NCI-H1930 (cell line): ENCODE results near the gene SERPINA12.

Experiments used
- DNase-seq, 2 experiments: peaks; one replicate each; lab custom pipeline; 2025; lab: John Stamatoyannopoulos, UW

SERPINA12 gene

DNA sequence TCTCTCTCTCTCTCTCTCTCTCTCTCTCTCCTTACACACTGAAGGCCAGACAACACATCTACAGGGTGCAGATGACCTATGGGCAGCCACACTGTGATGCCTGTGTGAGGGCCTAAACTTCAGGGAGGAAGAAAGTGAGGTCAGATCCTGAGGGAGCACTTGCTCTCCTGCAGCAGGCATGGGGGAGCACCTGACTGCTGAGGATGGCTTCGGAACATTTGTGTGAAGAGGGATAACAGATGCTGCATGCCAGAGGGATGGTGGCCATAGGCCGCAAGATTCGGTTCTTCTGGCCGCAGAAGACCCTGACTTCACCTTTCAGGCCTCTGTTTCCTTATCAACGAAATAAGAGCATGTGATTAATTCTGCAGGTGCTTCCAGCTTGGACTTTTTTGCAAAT, 45.0 kb downstream of the SERPINA12 start:
- DNase-seq: no peak

DNA sequence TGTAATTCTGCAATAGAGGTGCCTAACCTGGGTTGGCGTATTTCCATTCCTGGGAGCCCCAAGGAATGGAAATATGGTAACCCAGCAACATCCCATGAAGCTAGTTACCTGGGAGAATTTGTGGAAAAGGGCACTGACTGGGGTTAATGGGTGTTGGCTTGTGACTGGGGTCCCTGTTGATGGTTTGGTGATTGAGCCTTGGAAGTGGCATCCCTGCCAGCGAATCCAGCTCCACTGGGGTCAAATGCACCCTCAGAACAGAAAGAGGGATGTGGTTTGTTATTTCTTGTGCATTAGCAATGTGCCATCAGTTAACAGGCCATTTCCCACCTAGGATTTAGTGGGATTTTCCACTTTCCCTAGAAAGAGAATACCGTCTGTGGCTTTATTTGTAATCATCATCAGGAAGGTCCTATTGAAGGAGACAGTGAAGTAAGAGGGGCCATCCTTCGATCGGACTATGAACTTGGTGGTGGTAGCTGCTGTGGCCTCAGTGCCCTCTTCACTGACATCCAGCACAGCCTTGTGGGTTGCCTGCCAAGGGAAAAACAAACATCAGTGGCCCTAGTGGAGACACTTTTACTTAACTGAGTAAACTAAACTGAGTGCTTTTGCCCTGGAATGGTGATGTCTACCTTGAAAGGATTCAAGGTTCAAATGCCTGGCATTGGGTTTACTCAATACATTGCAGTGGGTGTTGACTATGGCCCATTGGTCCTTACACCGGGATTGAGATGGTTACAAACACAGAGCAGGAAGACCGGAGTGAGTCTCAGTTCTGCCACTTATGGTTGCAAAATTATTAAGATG, 46.3 kb downstream of the SERPINA12 start:
- no peak for DNase-seq

DNA sequence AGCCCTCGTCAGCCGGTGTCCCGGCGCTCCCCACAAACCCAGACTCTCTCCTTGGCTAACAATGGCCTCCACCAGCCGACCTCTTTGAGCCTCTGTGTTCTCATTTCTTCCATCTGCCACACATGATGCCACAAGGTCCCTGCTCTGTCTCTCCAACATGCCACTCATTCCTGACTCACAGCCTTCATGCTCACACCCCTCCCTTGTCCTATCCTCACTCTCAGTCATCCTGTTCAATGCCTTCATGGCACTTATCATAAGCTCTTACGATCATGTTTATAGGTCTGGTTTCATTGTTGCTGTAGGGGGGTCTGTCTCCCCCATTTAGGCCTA, 47.1 kb downstream of the SERPINA12 start:
- no peak for DNase-seq

DNA sequence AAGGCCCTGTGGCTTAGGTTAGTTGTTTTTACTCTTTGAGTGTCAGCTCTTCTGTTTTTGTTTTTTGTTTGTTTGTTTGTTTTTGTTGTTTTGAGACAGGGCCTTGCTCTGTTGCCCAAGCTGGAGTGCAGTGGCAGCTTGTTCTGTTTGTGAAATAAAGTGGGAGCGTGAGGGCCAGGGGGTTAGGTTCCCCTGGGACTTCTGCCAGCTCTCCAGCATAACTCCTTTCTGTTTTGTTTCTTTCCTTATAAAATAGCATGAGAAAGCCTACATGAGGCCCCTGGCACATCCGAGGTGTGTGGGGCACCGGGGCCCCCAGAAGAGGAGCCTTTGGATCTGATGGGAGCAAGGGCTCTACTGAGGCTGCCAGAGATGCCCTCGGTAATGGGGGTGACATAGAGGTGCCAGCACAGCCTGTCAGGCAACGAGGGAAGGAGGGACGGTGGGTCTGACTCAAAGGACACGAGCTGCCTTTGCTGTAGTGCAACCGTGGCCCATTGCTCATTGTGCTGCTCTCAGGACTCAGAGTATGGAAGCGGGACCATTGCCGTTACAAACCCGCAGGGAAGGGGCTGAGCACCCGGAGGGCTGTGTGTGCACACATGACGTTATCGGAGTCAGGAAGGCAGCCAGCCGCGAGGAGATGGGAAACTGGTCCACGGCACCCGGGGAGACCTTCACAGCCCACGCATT, 47.6 kb downstream of the SERPINA12 start:
- no peak for DNase-seq

DNA sequence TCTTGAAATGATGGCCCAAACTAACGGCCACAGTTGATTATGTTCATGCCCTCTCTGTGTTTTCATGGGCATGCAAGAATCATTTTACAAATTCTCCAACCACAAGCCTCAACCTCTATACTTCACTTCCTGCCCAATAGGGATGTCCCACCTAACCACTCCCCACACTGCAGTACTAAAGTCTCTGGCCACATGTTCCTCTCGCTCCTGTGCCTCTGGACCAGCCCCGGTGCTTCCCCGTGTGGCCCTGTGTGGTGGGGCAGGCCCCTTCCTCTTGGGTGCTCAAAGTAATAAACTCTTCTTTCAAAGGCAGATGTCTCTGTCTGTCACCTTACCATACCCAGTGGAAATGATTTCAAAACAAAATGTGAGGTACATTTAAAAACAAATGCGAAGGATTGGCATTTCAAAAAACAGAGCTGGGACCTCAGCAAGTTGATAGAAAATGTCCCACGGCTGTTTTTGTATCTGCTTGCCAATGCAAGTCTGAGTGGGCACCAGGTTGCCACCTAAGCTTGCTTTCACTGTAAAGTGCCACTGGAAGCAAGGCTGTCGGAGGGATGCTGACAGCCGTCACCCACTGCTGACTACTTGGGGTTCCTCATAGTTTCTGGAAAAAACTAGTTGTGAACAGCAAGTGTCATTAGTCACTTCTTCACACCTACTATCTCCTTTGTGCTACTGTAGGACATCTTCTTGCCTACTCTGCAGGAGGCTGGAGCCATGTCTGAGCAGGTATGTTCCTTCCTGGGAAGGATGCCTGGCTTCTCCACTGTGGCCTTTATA, 48.4 kb downstream of the SERPINA12 start:
- no peak for DNase-seq

DNA sequence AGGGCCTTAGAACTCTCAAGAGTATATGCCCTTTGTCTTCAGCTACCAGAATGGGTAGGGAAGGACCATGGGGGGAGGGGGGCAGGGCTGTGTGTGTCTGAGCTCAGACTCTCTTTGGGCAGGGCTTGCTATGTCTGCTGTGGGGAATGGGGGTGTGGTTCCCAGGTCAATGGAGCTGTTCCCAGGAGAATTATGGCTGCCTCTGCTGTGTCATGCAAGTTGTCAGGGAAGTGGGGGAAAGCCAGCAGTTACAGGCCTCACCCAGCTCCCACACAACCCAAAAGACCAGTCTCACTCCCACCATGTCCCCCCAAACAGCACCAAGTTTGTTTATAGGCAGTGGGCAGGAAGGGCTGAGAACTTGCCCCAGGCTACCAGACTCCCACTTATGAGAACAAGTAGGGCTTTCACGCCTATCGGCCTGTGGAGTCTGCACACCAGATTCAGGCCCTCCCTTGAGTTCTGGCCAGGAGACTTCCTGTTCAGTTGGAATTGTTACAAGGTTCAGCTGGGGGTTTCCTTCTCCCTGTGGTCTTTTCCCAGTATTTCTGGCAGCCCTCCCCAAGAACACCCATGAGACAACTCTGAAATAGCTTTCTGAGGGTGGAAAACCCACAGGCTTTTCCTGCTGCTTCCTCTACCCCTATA, 50.6 kb downstream of the SERPINA12 start:
- DNase-seq: no peak

DNA sequence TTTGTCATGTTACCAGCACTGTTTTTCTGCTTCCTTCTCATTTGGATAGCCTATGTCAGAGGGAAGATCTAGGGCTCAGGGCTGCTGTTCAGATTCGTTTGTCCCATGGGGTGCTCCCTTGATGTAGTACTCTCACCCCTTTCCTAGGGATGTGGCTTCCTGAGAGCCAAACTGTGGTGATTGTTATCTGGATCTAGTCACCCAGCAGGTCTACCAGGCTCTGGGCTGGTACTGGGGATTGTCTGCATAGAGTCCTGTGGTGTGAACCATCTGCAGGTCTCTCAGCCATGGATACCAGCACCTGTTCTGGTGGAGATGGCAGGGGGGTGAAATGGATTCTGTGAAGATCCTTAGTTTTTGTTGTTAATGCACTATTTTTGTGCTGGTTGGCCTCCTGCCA, 51.2 kb downstream of the SERPINA12 start:
- DNase-seq: no peak

DNA sequence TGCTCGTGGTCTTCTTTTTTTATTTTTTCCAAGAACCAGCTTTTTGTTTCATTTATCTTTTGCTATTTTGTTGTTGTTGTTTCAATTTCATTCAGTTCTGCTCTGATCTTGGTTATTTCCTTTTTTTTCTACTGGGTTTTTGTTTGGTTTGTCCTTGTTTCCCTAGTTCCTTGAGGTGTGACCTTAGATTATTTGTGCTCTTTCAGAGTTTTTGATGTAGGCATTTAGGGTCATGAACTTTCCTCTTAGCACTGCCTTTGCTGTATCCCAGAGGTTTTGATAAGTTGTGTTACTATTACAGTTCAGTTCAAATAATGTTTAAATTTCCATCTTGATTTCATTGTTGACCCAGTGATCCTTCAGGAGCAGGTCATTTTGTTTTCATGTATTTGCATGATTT, 53.3 kb downstream of the SERPINA12 start:
- DNase-seq: no peak

DNA sequence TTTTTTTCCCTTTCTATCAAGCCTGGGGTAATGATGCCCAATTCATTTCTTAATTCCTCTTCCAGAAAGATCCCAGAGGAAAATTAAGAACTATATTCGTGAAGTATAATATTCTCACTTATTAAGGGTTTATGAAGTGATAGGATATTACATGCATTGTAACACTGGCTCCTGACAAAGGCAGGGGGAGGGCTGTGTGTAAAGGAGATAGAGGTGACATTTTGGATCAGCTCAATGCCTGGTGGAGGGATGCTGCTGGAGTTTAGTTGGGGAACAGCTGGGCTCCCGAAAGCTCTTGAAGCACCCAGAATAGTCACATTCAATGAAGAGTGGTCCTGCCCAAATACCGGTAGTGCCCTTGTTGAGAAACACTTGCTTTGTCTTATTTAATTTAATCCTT, 57.4 kb downstream of the SERPINA12 start:
- no peak for DNase-seq

DNA sequence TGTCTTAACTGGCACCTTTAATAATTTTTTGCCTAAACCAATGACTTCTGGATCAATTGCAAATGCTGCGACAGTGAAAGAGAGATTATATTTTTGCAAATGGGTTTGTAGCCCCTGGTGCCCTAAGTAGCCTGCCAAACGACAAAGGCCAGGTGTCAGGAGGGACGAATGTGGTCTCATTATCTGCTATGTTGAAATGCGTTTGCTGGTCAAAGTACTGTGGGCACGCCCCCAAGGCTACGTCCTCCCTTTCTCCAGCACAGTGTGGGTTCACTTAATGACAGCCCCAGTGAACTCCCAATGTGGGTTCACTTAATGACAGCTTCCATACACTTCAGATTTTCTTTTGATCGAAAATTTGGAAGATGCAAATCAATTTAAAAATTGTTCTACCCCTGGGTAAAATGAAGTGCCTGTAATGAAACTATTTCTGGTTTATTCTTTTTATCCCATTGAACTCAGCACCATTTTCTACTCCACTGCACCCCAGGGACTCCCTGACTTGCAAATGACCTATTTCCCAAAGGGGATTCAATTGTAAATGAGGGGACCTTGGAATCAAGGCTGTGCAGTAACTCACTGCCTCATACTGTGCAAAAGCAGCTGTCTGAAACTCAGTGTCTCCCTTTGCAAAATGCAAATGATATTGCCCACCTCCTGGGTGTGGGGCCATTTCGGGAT, 58.0 kb downstream of the SERPINA12 start:
- DNase-seq: no peak

DNA sequence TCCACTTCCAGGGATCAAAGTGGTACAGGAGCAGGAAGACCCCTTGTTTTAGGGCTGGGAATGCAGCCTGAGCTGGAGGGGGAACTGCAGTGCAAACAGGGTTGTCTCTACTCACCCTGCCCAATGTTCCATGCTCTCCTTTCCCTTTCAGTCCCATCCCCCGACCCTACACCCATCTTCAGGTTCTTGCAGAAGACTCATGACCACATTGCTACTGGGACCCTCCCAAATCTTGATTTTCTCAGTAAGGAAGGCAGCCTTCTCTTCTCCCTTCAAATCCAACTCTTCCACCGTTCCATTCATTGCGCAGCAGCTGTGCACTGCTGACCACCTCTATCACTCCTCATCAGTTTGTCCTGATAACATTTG, 58.6 kb downstream of the SERPINA12 start:
- no peak for DNase-seq

DNA sequence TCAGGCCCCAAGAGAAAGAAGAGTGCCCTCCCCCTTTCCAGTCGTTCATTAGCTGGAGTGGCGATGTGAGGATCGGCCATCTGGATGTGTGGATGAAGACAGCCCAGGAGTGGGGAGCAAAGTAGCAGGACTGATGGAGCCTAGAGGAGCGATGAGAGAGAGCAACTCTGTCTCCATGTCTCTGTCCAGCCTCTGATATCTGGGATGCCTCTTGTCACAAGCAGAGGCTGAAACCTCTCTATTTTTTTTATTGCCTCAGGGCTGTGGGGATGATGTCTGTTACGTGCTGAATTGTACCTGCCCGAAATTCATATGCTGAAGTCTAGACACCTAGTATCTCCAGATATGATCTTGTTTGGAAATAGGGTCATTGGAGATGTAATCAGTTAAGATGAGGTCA, 59.3 kb downstream of the SERPINA12 start:
- no peak for DNase-seq

DNA sequence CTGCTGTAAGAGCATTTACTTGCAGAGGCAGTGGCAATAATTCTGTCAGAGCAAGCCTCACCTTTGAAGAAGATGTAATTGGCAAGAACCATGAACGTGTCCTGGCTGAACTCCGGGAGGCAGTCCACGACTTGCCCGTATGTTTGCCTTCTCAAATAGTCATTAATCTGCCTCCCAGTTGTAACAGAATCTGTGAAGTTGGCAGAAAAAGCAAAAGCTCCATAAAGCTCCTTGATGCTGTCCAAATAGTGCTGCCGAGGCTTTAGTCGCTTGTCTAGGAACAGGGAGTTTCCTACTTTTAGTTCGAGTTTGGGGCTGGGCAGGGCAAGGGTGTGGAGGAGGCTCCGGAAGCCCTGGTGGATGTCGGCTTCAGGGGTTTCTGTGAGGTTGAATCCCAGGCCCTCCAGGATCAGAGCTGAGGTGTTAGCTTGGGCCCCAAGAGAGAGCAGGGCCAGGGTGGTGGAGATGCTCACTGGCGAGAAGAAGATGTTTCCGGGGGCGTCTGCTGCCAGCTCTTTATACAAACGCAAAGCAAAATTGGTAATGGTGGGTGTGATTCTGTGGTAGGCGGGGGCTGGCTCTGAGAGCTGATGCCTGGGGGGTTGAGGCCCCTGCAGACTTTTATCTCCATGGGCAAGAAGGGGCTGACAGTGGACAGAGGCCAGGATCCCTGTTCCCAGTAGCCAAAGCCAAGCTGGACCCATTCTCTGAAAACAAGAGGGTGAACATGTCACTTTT, 61.0 kb downstream of the SERPINA12 start:
- no peak for DNase-seq

DNA sequence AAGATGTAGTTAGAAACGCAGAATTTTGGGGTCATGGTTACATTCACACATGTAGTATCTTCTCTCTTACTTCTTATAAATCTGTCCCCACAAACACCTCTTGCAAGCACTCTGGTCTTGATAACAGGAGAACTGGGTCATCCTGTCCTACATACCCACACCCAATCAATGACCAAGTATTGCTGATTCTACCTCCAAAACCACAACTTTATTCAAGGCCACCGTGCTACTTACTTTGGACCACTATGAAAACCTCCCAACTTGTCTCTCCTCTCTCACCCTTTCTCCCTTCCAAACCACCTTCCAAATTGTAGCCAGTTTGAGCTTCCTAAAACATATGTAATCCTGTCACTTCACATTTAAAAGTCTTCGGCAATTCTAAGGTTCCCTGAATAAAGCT, 62.1 kb downstream of the SERPINA12 start:
- DNase-seq: no peak

DNA sequence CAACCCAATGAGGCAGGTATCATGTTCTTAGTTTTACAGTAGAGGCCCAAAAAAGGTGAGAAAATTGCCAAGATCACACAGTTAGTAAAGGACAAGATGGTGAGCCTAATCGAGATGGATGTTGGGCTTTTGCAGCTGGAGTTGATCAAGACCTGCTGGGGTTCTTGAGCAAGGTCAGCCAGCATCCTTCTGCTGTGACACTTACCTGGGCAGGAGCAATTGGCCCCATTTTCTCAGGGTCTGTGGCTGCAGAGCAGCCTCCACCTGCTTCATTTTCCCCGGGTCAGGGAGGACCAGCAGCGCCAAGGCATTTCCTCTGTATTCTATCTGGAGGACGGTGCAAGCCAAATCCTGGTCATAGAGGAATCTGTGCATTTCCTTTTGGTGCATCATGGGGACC, 63.1 kb downstream of the SERPINA12 start:
- no peak for DNase-seq

DNA sequence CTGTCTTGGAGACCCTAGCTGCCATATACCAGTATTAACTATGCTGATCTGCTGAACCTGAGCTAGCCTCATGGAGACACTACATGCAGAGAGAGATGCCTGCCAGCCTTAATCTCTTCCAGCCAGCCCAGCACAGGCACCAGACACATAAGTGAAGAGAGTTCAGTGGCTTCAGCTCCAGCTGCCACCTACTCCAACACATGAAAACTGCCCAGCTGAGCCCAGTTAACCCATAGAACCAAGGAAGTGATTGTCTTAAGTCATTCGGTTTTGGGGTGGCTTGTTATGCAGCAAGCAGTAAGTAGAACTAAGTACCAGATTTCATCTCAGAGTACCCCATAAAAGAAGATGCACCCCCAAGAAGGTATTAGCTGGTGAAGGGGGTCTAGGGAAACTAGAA, 64.3 kb downstream of the SERPINA12 start:
- no peak for DNase-seq

DNA sequence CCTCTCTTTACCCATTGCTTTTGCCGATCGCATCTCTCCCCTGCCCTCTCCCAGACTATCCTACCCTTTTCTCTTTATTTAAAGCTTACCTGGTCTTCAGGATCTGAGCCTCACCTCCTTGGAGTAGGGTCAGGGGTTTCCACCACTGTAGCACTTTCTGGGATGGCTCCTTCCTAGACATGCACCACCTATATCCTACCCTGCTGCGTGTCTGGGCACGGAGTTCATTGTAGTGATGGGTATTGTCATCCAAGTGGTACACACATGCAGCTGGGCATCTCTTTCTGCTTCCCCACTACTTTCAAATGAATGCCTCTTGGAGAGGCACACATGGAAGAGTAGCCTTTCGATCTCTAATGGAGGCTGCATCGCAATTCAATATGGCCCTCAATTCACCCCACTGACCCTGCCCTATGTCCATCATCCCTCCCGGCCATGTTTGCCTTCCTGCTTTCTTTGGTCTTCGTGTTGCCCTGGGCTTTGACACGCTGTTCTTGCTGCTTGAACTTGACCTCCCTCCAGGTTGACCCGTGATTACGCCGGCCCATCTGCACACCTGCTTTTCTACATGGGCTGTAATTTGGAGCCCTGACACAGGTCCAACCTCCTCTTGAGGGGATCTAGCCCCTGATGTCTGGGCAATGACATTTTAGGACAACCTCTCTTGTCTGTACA, 67.6 kb downstream of the SERPINA12 start:
- no peak for DNase-seq

DNA sequence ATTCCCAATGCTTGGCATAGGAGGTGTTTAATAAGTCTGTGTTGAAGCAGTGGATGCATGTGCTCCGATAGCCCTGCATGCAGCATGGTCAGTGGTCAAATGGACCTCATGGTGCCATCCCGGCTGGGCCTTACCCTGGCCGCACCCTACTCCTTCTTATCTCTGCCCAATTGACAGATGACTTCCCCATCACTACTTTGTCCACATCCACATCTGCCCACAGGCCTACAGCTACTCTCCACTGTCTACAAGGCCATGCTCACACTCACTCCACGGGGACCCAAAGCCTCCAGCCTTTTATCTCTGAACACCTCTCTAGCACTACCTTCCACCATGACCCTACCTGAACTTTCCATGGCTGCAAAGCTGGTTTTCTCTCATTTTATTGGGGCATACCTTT, 68.1 kb downstream of the SERPINA12 start:
- no peak for DNase-seq

DNA sequence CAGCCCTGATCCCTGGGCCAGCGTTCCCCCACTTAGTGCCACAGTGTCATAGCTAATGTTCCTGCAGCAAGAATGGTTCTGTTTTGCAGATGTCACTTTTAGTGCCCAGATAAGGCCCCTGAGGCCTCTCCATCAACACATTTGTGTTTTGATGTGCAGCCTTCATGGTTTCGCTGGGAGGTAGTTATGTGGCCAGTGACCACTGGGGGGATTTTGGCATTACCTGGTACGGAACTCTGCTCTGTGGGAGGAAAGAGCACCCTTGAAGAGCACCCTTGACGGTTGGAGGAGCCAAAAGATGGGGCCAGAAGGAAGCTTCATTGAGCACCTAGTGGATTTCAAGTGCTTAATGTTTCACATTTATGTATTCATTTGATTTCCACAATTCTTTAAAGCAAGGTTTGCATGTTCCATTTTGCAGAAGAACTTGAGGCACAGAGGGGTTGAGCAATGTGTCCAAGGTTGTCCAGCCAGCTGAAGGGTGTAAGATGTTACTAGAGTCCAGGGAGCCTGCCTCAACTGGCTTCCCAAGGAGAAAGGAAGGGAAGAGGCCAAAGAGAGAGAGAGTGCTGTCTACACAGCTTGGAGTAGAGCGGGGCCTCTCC, 69.7 kb downstream of the SERPINA12 start:
- no peak for DNase-seq
